ENCODE measurements around the gene NISCH.

GRCh38 chr3:52446042-52446441, 9.4 kb upstream of the NISCH start:
- TF ChIP-seq, protein P1, sequence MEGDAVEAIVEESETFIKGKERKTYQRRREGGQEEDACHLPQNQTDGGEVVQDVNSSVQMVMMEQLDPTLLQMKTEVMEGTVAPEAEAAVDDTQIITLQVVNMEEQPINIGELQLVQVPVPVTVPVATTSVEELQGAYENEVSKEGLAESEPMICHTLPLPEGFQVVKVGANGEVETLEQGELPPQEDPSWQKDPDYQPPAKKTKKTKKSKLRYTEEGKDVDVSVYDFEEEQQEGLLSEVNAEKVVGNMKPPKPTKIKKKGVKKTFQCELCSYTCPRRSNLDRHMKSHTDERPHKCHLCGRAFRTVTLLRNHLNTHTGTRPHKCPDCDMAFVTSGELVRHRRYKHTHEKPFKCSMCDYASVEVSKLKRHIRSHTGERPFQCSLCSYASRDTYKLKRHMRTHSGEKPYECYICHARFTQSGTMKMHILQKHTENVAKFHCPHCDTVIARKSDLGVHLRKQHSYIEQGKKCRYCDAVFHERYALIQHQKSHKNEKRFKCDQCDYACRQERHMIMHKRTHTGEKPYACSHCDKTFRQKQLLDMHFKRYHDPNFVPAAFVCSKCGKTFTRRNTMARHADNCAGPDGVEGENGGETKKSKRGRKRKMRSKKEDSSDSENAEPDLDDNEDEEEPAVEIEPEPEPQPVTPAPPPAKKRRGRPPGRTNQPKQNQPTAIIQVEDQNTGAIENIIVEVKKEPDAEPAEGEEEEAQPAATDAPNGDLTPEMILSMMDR (IDR thresholded peaks at IDR 0.05; ENCODE audit: low read depth, low read length, poor library complexity, severe bottlenecking) = no peak
- no peak for TF ChIP-seq EZH2phosphoT487 (IDR thresholded peaks at IDR 0.05; ENCODE audit: borderline replicate concordance, low read length)

Data from DOHH2 (cell line).